Body of pancreas (tissue), 4 donors: ENCODE measurements around the gene TRIB2. TPM values are rescaled to one million over a fixed set of nuclear protein-coding genes. Genes with fewer than 3 reads are reported as not detected.
A peak's percentile ranks its signal among the peaks of the same experiment; 100 is the strongest.
"Not testable (repeated sequence)": the region's sequence is repeated elsewhere in the genome, so short reads cannot be mapped to it uniquely, and the experiment has no call there.

Source experiments
- ATAC-seq: fragments of 150-250 bp; one replicate; pipeline ENCODE4 v1.9.1; 2016
- DNase-seq, 4 donors: peaks; one replicate each; pipeline ENCODE4 v3.0.0-alpha.2; 2019
- H3K27ac ChIP-seq, 4 donors: fragments of 200-600 bp; sonication (generic); 1 replicate in 3 of 4; 2 replicates in 1 of 4; pipeline versions ENCODE4 v1.5.1 to v1.6.1; 2016 to 2019; ENCODE audit warnings: mild to moderate bottlenecking in 1 of 4, mixed read lengths in 1 of 4, moderate library complexity in 1 of 4
- H3K27me3 ChIP-seq, 2 donors: fragments of 200-600 bp; sonication (generic); one replicate each; pipeline ENCODE4 v1.6.0; 2016; ENCODE audit warnings: mild to moderate bottlenecking in 1 of 2
- H3K36me3 ChIP-seq, 2 donors: fragments of 200-600 bp; sonication (generic); replicated peaks in 1 of 2; 2 replicates each; pipeline ENCODE4 v1.5.1; 2016; ENCODE audit warnings: low read depth in 2 of 2; ENCODE audit not compliant: insufficient read depth in 1 of 2
- H3K4me1 ChIP-seq: fragments of 200-600 bp; sonication (generic); one replicate; pipeline ENCODE4 v1.6.0; 2016
- H3K4me3 ChIP-seq, 2 donors: fragments of 200-600 bp; sonication (generic); 1 replicate in 1 of 2; 2 replicates in 1 of 2; pipeline ENCODE4 v1.5.1; 2016 to 2019
- H3K9me3 ChIP-seq, 3 donors: fragments of 200-600 bp; sonication (generic); 1 replicate in 2 of 3; 2 replicates in 1 of 3; pipeline ENCODE4 v1.5.1; 2016
- POLR2A ChIP-seq, 3 donors: fragments of 450-650 bp; IDR thresholded peaks; one replicate each; pipeline ENCODE4 v1.6.1; 2016; ENCODE audit warnings: antibody characterized with exemption in 3 of 3, mild to moderate bottlenecking in 2 of 3
- WGBS, 2 donors: methylation state at CpG; one replicate each; pipeline ENCODE4 v1.1.5; 2017; 5-methylcytosine and 5-hydroxymethylcytosine counted together
- intact Hi-C: fragments of 100-400 bp; cut with DNase I; formaldehyde crosslinking; loops from one replicate; pipeline ENCODE4 v1.15.1; 2023
- total RNA-seq, 2 donors: library from RNA; depleted of rRNA; stranded (reverse); fragments of >200 nt; gene quantifications; one replicate each; pipeline ENCODE4 v1.1.0, GENCODE V29; 2016
- TF ChIP-seq, protein P1 (sequence below), 7 experiments: fragments of 450-650 bp in 4 of 7; fragments of 200-600 bp in 3 of 7; sonication (generic) in 3 of 7; IDR thresholded peaks; one replicate each; pipeline ENCODE4 v1.5.1; 2016 to 2019; ENCODE audit warnings: antibody characterized with exemption in 7 of 7

The TRIB2 gene
- total RNA-seq, 2 donors from 2014 or later, result 49.3 to 99.2 TPM

DNA sequence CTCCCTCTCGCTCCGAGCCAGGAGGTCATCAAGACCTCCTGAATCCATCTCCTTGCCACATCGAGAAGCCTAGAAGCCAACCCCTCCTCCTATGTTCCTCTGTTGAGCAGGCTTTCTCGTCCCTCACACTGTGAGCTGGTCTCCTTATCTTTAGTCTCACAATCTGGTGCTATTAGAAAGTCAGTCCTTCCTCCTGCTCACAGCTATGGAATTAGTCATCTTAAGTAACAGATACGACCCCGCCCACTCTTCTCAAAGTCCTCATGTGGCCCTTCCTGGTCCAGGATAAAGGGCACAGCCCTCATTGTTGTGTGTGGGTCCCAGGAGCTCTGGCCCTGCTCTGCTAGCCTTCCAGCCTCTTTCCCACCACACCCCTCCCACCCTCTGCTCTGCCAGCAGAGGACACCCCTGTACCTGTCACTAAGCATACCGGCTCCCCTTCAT is 41.4 kb upstream of the TRIB2 start:
- Histone ChIP-seq H3K4me3 (no peak overlapping the region), H3K27me3 (no peaks in the 10 kb centered on the region), H3K27ac (peak overlapping the region in 3 of 4 donors; percentile 20 to 32 (median 27)), H3K4me1 (peaks cover 14% of the 10 kb centered on the region), H3K9me3 (no peaks in the 10 kb centered on the region), H3K36me3 (no peaks in the 10 kb centered on the region)
- ATAC-seq (peak; percentile 58), DNase-seq (peak in 3 of 4 donors; percentile 17 to 35 (median 35))
- TF ChIP-seq POLR2A (IDR thresholded peaks at IDR 0.05), result no peak
- TF ChIP-seq, protein P1, sequence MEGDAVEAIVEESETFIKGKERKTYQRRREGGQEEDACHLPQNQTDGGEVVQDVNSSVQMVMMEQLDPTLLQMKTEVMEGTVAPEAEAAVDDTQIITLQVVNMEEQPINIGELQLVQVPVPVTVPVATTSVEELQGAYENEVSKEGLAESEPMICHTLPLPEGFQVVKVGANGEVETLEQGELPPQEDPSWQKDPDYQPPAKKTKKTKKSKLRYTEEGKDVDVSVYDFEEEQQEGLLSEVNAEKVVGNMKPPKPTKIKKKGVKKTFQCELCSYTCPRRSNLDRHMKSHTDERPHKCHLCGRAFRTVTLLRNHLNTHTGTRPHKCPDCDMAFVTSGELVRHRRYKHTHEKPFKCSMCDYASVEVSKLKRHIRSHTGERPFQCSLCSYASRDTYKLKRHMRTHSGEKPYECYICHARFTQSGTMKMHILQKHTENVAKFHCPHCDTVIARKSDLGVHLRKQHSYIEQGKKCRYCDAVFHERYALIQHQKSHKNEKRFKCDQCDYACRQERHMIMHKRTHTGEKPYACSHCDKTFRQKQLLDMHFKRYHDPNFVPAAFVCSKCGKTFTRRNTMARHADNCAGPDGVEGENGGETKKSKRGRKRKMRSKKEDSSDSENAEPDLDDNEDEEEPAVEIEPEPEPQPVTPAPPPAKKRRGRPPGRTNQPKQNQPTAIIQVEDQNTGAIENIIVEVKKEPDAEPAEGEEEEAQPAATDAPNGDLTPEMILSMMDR (IDR thresholded peaks at IDR 0.05), result no peak
- WGBS, 2 donors, result 69 to 75% methylated on average over 7 of the region's 7 CpGs
- intact Hi-C loops, result no loop called here

DNA sequence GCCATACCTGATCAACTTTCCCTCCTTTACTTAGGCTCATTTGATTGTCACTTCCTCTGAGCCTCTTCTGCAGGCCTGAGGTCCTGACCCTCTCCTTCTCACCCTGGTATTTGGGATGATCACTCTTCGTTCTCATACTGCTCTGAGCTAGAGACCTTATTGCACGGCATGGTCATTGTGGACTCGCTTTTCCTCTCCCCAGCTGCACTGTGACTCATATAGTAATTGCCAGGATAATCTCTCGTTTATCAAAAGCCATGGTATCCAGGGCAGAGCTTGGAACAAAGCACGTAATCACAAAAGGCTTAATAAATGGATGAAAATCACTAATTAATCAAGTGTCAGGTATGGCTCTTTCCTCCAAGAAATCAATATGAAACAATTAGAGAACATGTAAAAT is 40.9 kb upstream of the TRIB2 start:
- ATAC-seq (no peak), DNase-seq (no peak)
- TF ChIP-seq, protein P1 (IDR thresholded peaks at IDR 0.05), result no peak
- TF ChIP-seq POLR2A (IDR thresholded peaks at IDR 0.05), result no peak
- peaks cover 14% of the 10 kb centered on the region for H3K4me1 ChIP-seq
- H3K9me3 ChIP-seq, result no peaks in the 10 kb centered on the region
- H3K27me3 ChIP-seq, result no peaks in the 10 kb centered on the region
- WGBS, 2 donors, result 60 to 61% methylated on average over 5 of the region's 5 CpGs
- no peaks in the 10 kb centered on the region for H3K36me3 ChIP-seq
- no peak overlapping the region for H3K4me3 ChIP-seq
- peak overlapping the region in 1 of 4 donors; percentile 20 for H3K27ac ChIP-seq
- intact Hi-C loops, result no loop called here

DNA sequence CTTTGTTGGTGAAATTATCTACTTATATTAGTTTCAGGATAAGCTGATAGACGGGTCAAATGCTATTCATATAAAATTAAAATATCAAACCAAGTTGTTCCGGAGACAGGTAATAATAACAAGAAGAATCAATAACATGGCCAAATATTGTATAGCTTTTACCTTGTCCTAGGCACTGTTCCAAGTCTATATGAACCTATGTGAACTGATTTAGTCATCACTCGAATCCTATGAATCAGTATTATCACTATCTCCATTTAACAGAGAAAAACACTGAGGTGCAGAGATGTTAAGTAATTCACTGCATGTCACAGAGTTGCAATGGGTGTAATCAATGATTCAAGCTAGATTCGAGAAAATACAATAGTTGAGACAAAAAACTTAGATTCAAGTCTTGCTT is 40.0 kb upstream of the TRIB2 start:
- TF ChIP-seq, protein P1 (IDR thresholded peaks at IDR 0.05), result no peak
- no peak for TF ChIP-seq POLR2A (IDR thresholded peaks at IDR 0.05)
- Histone ChIP-seq H3K27ac (no peak overlapping the region), H3K36me3 (no peaks in the 10 kb centered on the region), H3K4me1 (peaks cover 14% of the 10 kb centered on the region), H3K4me3 (no peak overlapping the region), H3K9me3 (no peaks in the 10 kb centered on the region), H3K27me3 (no peaks in the 10 kb centered on the region)
- WGBS, 2 donors, result 92 to 93% methylated on average over 4 of the region's 4 CpGs
- no peak for ATAC-seq
- no peak for DNase-seq
- intact Hi-C loops, result no loop called here

DNA sequence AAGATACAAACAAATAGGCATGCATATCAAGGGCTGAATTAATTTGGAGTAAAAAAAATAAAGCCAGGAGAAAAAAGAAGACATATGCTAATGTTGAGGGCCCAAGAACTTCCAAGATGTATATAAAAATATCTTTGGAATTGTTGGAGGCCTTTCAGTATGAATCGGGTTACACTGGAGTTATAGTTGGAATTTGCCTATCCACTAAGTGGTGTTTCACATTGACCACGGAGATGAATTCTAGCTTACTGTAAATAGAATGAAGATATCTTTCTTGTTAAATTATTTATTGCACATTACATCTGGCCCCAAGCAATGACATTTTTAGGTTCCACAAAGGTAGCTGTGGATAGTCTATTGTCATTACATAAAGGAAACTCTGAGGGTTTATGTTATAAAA is 38.5 kb upstream of the TRIB2 start:
- ATAC-seq, result no peak
- H3K27ac ChIP-seq, result no peak overlapping the region
- no peaks in the 10 kb centered on the region for H3K9me3 ChIP-seq
- intact Hi-C loops, result no loop called here
- H3K36me3 ChIP-seq, result no peaks in the 10 kb centered on the region
- TF ChIP-seq, protein P1 (IDR thresholded peaks at IDR 0.05), result no peak
- 90 to 91% methylated on average over 2 of the region's 2 CpGs for WGBS, 2 donors
- H3K27me3 ChIP-seq, result no peaks in the 10 kb centered on the region
- DNase-seq, result no peak
- no peak overlapping the region for H3K4me3 ChIP-seq
- H3K4me1 ChIP-seq, result peaks cover 14% of the 10 kb centered on the region

DNA sequence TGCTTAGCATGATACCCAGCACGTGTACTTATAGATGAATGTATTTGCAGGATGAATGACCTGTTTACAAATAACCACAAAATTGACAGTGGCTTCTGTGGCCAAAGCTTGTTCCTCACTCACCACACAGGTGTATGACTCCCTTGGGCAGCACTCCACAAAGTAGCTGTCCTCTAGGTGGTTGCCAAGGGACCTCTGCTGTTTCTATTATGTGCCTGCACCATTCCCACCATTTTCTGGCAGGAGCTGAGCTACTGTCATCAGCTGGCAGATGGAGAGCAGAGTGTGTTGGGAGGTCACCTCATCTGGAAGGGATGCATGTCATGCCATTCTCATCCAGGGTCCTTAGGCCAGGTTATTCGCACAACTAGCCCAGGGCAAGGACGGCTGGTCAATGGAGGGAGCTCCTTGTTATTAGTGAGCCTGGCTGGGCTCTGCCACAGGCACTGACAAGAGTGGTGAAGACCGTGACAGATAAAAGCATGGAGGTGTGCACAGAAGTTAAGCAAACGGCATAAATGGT is 37.1 kb upstream of the TRIB2 start:
- intact Hi-C loops, result no loop called here
- ATAC-seq, result no peak
- TF ChIP-seq POLR2A (IDR thresholded peaks at IDR 0.05), result no peak
- TF ChIP-seq, protein P1 (IDR thresholded peaks at IDR 0.05), result no peak
- 87 to 91% methylated on average over 5 of the region's 5 CpGs for WGBS, 2 donors
- H3K4me3 ChIP-seq, result no peak overlapping the region
- DNase-seq, result no peak
- H3K27ac ChIP-seq, result no peak overlapping the region
- H3K27me3 ChIP-seq, result no peaks in the 10 kb centered on the region
- H3K9me3 ChIP-seq, result no peaks in the 10 kb centered on the region
- H3K4me1 ChIP-seq, result peaks cover 25% of the 10 kb centered on the region
- no peaks in the 10 kb centered on the region for H3K36me3 ChIP-seq

DNA sequence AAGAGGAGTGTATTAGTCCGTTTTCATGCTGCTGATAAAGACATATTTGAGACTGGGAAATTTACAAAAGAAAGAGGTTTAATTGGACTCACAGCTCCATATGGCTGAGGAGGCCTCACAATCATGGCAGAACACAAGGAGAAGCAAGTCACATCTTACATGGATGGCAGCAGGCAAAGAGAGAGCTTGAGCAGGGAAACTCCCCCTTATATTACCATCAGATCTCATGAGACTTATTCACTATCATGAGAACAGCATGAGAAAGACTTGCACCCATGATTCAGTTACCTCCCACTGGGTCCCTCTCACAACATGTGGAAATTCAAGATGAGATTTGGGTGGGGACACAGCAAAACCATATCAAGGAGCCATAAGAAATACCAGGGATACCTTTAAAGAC is 36.6 kb upstream of the TRIB2 start:
- H3K36me3 ChIP-seq, H3K27ac ChIP-seq, H3K4me3 ChIP-seq, H3K27me3 ChIP-seq, DNase-seq, ATAC-seq, intact Hi-C loops, H3K9me3 ChIP-seq: not testable (repeated sequence)
- peaks cover 23% of the 10 kb centered on the region for H3K4me1 ChIP-seq
- 74 to 78% methylated on average over 1 of the region's 1 CpG for WGBS, 2 donors
